C4-2B (cell line): ENCODE data around the gene BTRC.

Experiments
- CTCF ChIP-seq: fragments of 450-650 bp; conservative IDR thresholded peaks from 2 replicates; pipeline ENCODE4 v1.5.1; 2017; ENCODE audit warnings: mild to moderate bottlenecking
- ZFX ChIP-seq: fragments of 450-650 bp; IDR thresholded peaks from 2 replicates; pipeline ENCODE4 v1.6.1; 2017

- TF ChIP-seq CTCF (no peak), ZFX (no peak)
These were observed 75.5 kb downstream of the BTRC start for GRCh38 chr10:101429423-101429822.
